Mesodermal cell (in vitro differentiated cells): ENCODE data around the gene ATXN7L3. TPM values are rescaled to one million over a fixed set of nuclear protein-coding genes. Genes with fewer than 3 reads are reported as not detected.
A peak's percentile ranks its signal among the peaks of the same experiment; 100 is the strongest.
"Not testable (repeated sequence)": the region's sequence is repeated elsewhere in the genome, so short reads cannot be mapped to it uniquely, and the experiment has no call there.

Experiments
- H3K27ac ChIP-seq: 2 replicates; pipeline ENCODE4 v1.7.0; 2013; ENCODE audit warnings: mild to moderate bottlenecking, low read depth, low read length, moderate library complexity; ENCODE audit not compliant: severe bottlenecking
- H3K36me3 ChIP-seq: 2 replicates; pipeline ENCODE4 v1.7.1; 2013; ENCODE audit warnings: mild to moderate bottlenecking, low read length, moderate library complexity; ENCODE audit not compliant: control insufficient read depth, insufficient read depth
- H3K4me1 ChIP-seq: one replicate; pipeline ENCODE4 v1.7.1; 2013; ENCODE audit warnings: mild to moderate bottlenecking, low read length; ENCODE audit not compliant: insufficient read depth, control insufficient read depth, poor library complexity, severe bottlenecking
- H3K4me3 ChIP-seq: 2 replicates; pipeline ENCODE4 v1.7.0; 2013; ENCODE audit warnings: low read length, control low read depth, mild to moderate bottlenecking; ENCODE audit not compliant: insufficient read depth, poor library complexity, severe bottlenecking; ENCODE audit errors: extremely low read depth
- H3K9me3 ChIP-seq: 2 replicates; pipeline ENCODE4 v1.7.1; 2013; ENCODE audit warnings: mild to moderate bottlenecking, low read length, moderate library complexity; ENCODE audit not compliant: control insufficient read depth
- WGBS, 2 experiments: methylation state at CpG; one replicate each; pipeline ENCODE4 v1.1.5; 2013; ENCODE audit warnings: missing lambda C conversion rate in 2 of 2; ENCODE audit not compliant: insufficient coverage in 2 of 2; 5-methylcytosine and 5-hydroxymethylcytosine counted together
- polyA plus RNA-seq, 2 experiments: library from polyadenylated mRNA; stranded (reverse); fragments of 50-300 nt; gene quantifications; one replicate each; pipeline ENCODE4 v1.2.3, GENCODE V29; 2013

The ATXN7L3 gene, protein sequence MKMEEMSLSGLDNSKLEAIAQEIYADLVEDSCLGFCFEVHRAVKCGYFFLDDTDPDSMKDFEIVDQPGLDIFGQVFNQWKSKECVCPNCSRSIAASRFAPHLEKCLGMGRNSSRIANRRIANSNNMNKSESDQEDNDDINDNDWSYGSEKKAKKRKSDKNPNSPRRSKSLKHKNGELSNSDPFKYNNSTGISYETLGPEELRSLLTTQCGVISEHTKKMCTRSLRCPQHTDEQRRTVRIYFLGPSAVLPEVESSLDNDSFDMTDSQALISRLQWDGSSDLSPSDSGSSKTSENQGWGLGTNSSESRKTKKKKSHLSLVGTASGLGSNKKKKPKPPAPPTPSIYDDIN
- 72.6 TPM for polyA plus RNA-seq (2013, experiment 1 of 2)
- 63.1 TPM for polyA plus RNA-seq (2013, experiment 2 of 2)

DNA sequence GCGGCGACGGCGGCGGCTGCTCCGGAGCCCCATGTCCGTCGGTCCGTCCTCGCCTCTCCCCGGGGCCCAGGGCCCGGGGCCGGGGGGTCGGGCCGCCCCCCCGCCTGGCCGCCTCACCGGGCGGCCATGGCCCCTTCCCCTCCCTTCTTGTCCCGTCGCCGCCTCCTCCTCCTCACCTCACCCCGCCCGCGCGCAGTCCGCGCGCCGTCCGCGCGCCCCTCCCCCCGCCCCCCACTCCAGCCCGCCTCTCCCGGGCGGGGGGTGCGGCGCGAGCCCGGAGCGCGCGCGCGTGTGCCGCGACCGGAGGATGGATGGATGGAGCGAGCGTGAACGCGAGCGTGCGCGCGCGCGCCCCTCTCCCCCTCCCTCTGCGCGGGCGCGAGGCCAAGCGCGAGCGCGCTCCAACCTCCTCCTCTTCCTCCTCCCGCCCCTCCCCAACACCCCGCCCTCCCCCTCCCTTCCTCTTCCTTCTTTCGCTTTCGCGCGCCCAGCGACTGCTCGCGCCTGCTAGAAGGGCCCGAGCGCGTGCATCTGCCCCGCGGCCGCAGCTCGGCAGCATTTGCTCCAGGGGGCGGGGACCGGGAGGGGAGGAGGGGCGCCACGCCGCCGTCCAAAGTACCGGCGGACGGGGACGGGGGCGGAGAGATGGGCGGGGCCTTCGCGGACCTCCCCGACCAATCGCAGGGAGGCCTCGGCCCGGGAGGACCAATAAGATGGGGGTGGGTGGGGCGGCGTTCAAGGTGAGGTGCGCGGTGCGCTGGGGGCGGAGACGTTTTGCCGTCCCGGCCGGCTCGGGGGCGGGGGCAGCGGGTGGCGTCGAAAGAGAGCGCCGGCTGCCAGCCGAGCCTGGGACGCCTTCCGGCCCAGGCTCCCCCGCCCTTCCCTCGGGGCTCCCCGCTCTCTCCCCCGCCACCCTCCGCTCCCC, at the start of gene ATXN7L3:
Gene ATXN7L3, minus strand, starts transcription at position 332 of the 925 bp plus-strand sequence. CDS start 1,814 bp downstream, outside the sequence.
- WGBS, 2 experiments: 0% methylated on average over 34 to 39 of the region's 126 CpGs
- H3K4me3 ChIP-seq: peak within 1 kb of the TSS; percentile 73
- H3K36me3 ChIP-seq: peaks cover 28% of the 10 kb centered on the region
- H3K27ac ChIP-seq: peak within 1 kb of the TSS; percentile 92
- peaks cover 20% of the 10 kb centered on the region for H3K4me1 ChIP-seq
- H3K9me3 ChIP-seq: no peaks in the 10 kb centered on the region

GRCh38 chr17:44247876-44248736, 48.4 kb upstream of the ATXN7L3 start:
- Histone ChIP-seq H3K4me3 (no peak overlapping the region), H3K4me1 (no peaks in the 10 kb centered on the region), H3K9me3 (no peaks in the 10 kb centered on the region), H3K27ac (no peak overlapping the region), H3K36me3 (no peaks in the 10 kb centered on the region)
- WGBS, 2 experiments: 91 to 100% methylated on average over 4 of the region's 10 CpGs

- H3K9me3 ChIP-seq: no peaks in the 10 kb centered on the region
- no peaks in the 10 kb centered on the region for H3K4me1 ChIP-seq
- 81 to 90% methylated on average over 5 to 6 of the region's 7 CpGs for WGBS, 2 experiments
- no peak overlapping the region for H3K27ac ChIP-seq
- no peaks in the 10 kb centered on the region for H3K36me3 ChIP-seq
- H3K4me3 ChIP-seq: no peak overlapping the region
Observed at GRCh38 chr17:44247440-44247841, 47.8 kb upstream of the ATXN7L3 start.

- Histone ChIP-seq H3K4me1 (no peaks in the 10 kb centered on the region), H3K27ac (no peak overlapping the region), H3K4me3 (no peak overlapping the region), H3K9me3 (no peaks in the 10 kb centered on the region), H3K36me3 (no peaks in the 10 kb centered on the region)
- 38 to 60% methylated on average over 1 to 2 of the region's 6 CpGs for WGBS, 2 experiments
Observed at GRCh38 chr17:44241106-44241624, 41.5 kb upstream of the ATXN7L3 start.

GRCh38 chr17:44237886-44238285, 38.2 kb upstream of the ATXN7L3 start:
- H3K27ac ChIP-seq, H3K36me3 ChIP-seq, H3K4me3 ChIP-seq, H3K9me3 ChIP-seq, H3K4me1 ChIP-seq: not testable (repeated sequence)
- 73 to 99% methylated on average over 3 to 10 of the region's 28 CpGs for WGBS, 2 experiments

GRCh38 chr17:44236444-44236991, 36.8 kb upstream of the ATXN7L3 start:
- Histone ChIP-seq H3K4me1 (no peaks in the 10 kb centered on the region), H3K9me3 (no peaks in the 10 kb centered on the region), H3K36me3 (no peaks in the 10 kb centered on the region), H3K27ac (no peak overlapping the region), H3K4me3 (no peak overlapping the region)
- WGBS, 2 experiments: 86 to 90% methylated on average over 2 to 3 of the region's 5 CpGs

- H3K4me1 ChIP-seq: no peaks in the 10 kb centered on the region
- no peak overlapping the region for H3K27ac ChIP-seq
- no peaks in the 10 kb centered on the region for H3K36me3 ChIP-seq
- no peak overlapping the region for H3K4me3 ChIP-seq
- no peaks in the 10 kb centered on the region for H3K9me3 ChIP-seq
- 68 to 70% methylated on average over 4 to 5 of the region's 5 CpGs for WGBS, 2 experiments
Observed at GRCh38 chr17:44235583-44235936, 35.9 kb upstream of the ATXN7L3 start.

DNA sequence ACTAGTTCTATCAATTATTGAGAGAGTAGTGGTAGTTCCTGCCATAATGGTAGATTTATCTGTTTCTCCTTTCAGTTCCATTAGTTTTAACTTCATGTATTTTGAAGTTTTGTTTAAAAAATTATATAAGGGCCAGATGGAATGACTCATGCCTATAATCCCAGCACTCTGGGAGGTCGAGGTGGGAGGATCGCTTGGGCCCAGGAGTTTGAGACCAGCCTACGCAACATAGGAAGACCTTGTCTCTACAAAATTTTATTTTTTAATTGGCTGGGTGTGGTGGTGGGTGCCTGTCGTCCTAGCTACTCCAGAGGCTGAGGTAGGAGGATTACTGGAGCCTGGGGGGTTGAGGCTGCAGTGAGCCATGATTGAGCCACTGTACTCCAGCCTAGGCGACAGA, 33.9 kb upstream of the ATXN7L3 start:
- Histone ChIP-seq H3K4me3 (no peak overlapping the region), H3K9me3 (no peaks in the 10 kb centered on the region), H3K36me3 (no peaks in the 10 kb centered on the region), H3K4me1 (no peaks in the 10 kb centered on the region), H3K27ac (no peak overlapping the region)
- WGBS, 2 experiments: 88% methylated on average over 3 of the region's 5 CpGs; no CpG with 5 or more reads in 1 of the 2 experiments

DNA sequence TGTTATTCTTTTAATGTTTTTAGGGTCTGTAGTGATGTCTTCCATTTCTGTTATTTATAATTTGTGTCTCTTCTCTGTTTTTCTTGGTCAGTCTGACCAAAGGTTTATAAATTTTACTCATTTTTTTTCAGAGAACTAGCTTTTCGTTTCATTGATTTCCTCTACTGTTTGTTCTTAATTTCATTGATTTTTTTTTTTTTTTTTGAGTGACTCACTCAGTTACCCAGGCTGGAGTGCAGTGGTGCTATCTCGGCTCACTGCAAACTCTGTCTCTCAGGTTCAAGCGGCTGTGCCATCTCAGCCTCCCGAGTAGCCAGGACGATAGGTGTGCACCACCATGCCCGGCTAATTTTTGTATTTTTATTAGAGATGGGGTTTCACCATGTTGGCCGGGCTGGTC, 32.4 kb upstream of the ATXN7L3 start:
- Histone ChIP-seq H3K36me3 (no peaks in the 10 kb centered on the region), H3K4me1 (no peaks in the 10 kb centered on the region), H3K27ac (no peak overlapping the region), H3K9me3 (no peaks in the 10 kb centered on the region), H3K4me3 (no peak overlapping the region)
- 96 to 100% methylated on average over 2 to 3 of the region's 7 CpGs for WGBS, 2 experiments

- Histone ChIP-seq H3K4me1 (no peaks in the 10 kb centered on the region), H3K36me3 (no peaks in the 10 kb centered on the region), H3K4me3 (no peak overlapping the region), H3K27ac (no peak overlapping the region), H3K9me3 (no peaks in the 10 kb centered on the region)
- 84 to 94% methylated on average over 8 to 9 of the region's 9 CpGs for WGBS, 2 experiments
Observed at GRCh38 chr17:44230140-44230539, 30.5 kb upstream of the ATXN7L3 start.
